K562 (cell line): ENCODE measurements around the gene NKAPL. TPM values are rescaled to one million over a fixed set of nuclear protein-coding genes. Genes with fewer than 3 reads are reported as not detected.
A peak's percentile ranks its signal among the peaks of the same experiment; 100 is the strongest.

ENCODE experiments used
- CHD1 ChIP-seq: fragments of 200-600 bp; sonication (generic); IDR thresholded peaks from one replicate; pipeline ENCODE4 v1.6.1; 2012; ENCODE audit warnings: mild to moderate bottlenecking, moderate library complexity, low read length, inconsistent platforms
- CSDE1 ChIP-seq, 2 experiments: fragments of 450-650 bp; IDR thresholded peaks; 2 replicates each; pipeline ENCODE4 v1.6.1; 2016; ENCODE audit warnings: mild to moderate bottlenecking in 1 of 2
- DPF2 ChIP-seq: fragments of 450-650 bp; IDR thresholded peaks from 2 replicates; pipeline ENCODE4 v1.6.1; 2016
- E2F3 ChIP-seq: fragments of 250-450 bp; sonication (Bioruptor Pico); IDR thresholded peaks from 2 replicates; pipeline ENCODE4 v1.4.0; 2020; ENCODE audit warnings: mild to moderate bottlenecking
- EP300 ChIP-seq: IDR thresholded peaks from 2 replicates; pipeline ENCODE4 v1.6.1; 2012; ENCODE audit warnings: low read length, improper control_type of control experiment
- ETS2 ChIP-seq: IDR thresholded peaks from 2 replicates; pipeline ENCODE4 v1.6.1; 2016; ENCODE audit warnings: borderline replicate concordance, missing genetic modification characterization, mild to moderate bottlenecking, moderate library complexity, missing compliant biosample characterization; ENCODE audit not compliant: poor library complexity, severe bottlenecking
- FOXK1 ChIP-seq: sonication (generic); formaldehyde crosslinking; IDR thresholded peaks from 2 replicates; pipeline ENCODE4 v1.8.0; 2022; ENCODE audit warnings: missing genetic modification reagents, mild to moderate bottlenecking, borderline replicate concordance
- KLF6 ChIP-seq: fragments of 250-450 bp; sonication (Bioruptor Pico); IDR thresholded peaks from 2 replicates; pipeline ENCODE4 v1.4.0; 2020; ENCODE audit warnings: mild to moderate bottlenecking, moderate library complexity, borderline replicate concordance
- NR3C1 ChIP-seq: sonication (generic); formaldehyde crosslinking; IDR thresholded peaks from 2 replicates; pipeline ENCODE4 v1.8.1; 2022; ENCODE audit warnings: missing genetic modification reagents
- NRF1 ChIP-seq, 2 experiments: fragments of 450-650 bp; IDR thresholded peaks in 1 of 2; conservative IDR thresholded peaks in 1 of 2; 2 replicates each; pipeline ENCODE4 v1.6.1; 2014; ENCODE audit warnings: mild to moderate bottlenecking in 2 of 2
- PML ChIP-seq: IDR thresholded peaks from 2 replicates; pipeline ENCODE4 v1.6.1; 2012; ENCODE audit warnings: low read length, inconsistent platforms
- SAP30 ChIP-seq: fragments of 200-600 bp; sonication (generic); IDR thresholded peaks from 2 replicates; pipeline ENCODE4 v1.6.1; 2012; ENCODE audit warnings: borderline replicate concordance, low read depth, mild to moderate bottlenecking, moderate library complexity, low read length, control low read depth, inconsistent platforms; ENCODE audit not compliant: insufficient read depth, poor library complexity, severe bottlenecking
- TAF9B ChIP-seq: fragments of 450-650 bp; IDR thresholded peaks from 2 replicates; pipeline ENCODE4 v1.6.1; 2018; ENCODE audit warnings: mild to moderate bottlenecking; ENCODE audit not compliant: partially characterized antibody
- ZNF311 ChIP-seq: fragments of 250-450 bp; sonication (Bioruptor Pico); IDR thresholded peaks from 2 replicates; pipeline ENCODE4 v1.4.0; 2020; ENCODE audit warnings: mild to moderate bottlenecking, moderate library complexity
- ZNF707 ChIP-seq: fragments of 250-450 bp; sonication (Bioruptor Pico); conservative IDR thresholded peaks from 2 replicates; pipeline ENCODE4 v1.8.0; 2022; ENCODE audit warnings: inconsistent platforms, mild to moderate bottlenecking, moderate library complexity
- ZNF75A ChIP-seq: fragments of 450-650 bp; formaldehyde crosslinking; IDR thresholded peaks from 2 replicates; pipeline ENCODE4 v1.4.0; 2020; ENCODE audit warnings: mild to moderate bottlenecking
- polyA plus RNA-seq, 8 experiments: library from polyadenylated mRNA; depleted of rRNA in 4 of 8; stranded (reverse) in 5 of 8; unstranded in 3 of 8; fragments of >200 nt; fragmentation: Nextera tagmentation in 2 of 8; fragmentation: Illumina TruSeq in 1 of 8; extraction: Ambion mirVana in 2 of 8; extraction: Trizol in 1 of 8; gene quantifications; 2 replicates each; pipeline versions ENCODE4 v1.2.1 to v1.2.3, GENCODE V29; 2011 to 2014; ENCODE audit warnings: inconsistent platforms in 1 of 8, missing spikeins in 1 of 8
- total RNA-seq, 7 experiments: library from RNA; depleted of rRNA in 6 of 7; stranded (reverse); fragments of >200 nt in 6 of 7; fragmentation: Illumina TruSeq in 2 of 7; extraction: Trizol in 2 of 7; gene quantifications; 2 replicates each; pipeline versions ENCODE4 v1.2.1 to v1.2.3, GENCODE V29; 2011 to 2021; ENCODE audit warnings: low replicate concordance in 1 of 7
- TF ChIP-seq, protein P1 (sequence below): fragments of 250-450 bp; sonication (Bioruptor Pico); IDR thresholded peaks from 2 replicates; pipeline ENCODE4 v1.8.0; 2021; ENCODE audit warnings: borderline replicate concordance, mild to moderate bottlenecking, moderate library complexity; ENCODE audit not compliant: poor library complexity, severe bottlenecking
- TF ChIP-seq, protein P2 (sequence below): sonication (generic); formaldehyde crosslinking; IDR thresholded peaks from 2 replicates; pipeline ENCODE4 v1.8.1; 2023; ENCODE audit warnings: mild to moderate bottlenecking, missing genetic modification reagents, moderate library complexity
- TF ChIP-seq, protein P3 (sequence below): fragments of 450-650 bp; formaldehyde crosslinking; IDR thresholded peaks from 2 replicates; pipeline ENCODE4 v1.4.0; 2022; ENCODE audit warnings: mild to moderate bottlenecking, moderate library complexity
- TF ChIP-seq, protein P4 (sequence below): fragments of 450-650 bp; conservative IDR thresholded peaks from 2 replicates; pipeline ENCODE4 v1.6.1; 2016; ENCODE audit warnings: missing genetic modification characterization, low read depth, mild to moderate bottlenecking, missing compliant biosample characterization, moderate library complexity
- TF ChIP-seq, protein P5 (sequence below): sonication (generic); formaldehyde crosslinking; IDR thresholded peaks from 2 replicates; pipeline ENCODE4 v1.8.1; 2022; ENCODE audit warnings: missing genetic modification reagents

Gene NKAPL
- total and polyA plus RNA-seq, 9 of the 15 experiments (the other 6 are each of a cell fraction or from before 2014, with no cell fraction given): not detected

DNA sequence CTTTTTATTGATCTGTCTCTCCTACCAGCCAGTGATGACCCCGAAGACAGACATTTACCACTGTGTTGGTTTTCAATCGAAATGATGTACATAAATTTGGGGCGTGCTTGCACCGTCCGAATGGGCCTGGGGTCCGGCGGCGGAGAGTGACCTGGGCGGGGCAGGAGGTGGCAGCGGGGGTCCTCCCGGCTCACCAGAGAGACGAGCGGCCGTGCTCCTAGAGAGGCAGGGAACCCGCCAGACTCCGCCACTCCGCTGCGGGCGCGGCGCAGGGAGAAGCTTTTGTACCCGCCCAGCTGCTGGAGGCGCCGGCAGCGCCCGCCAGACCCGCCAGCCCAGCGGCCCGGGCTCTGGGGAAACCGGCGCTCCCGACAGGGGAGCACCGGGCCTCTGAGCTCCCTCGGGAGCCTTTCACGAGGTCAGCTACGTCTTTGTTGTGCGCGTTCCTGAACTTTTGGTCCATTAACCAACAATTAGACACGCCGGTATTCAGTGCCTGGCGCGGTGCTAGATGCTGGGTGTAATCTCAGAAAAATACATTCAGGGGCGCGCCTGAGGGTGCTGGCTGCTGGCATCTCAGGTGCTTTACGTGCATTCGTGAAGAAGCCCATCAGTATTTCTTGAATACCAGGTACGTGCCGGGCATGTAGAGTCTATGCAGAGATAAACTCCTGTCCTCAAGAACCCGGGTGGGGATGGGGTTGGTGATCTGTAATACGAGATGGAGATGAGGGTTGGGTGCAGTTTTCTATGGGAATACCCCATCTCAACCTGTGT, 22.4 kb downstream of the NKAPL start, which contains the start of gene PGBD1 (continued):
- TF ChIP-seq, protein P1, sequence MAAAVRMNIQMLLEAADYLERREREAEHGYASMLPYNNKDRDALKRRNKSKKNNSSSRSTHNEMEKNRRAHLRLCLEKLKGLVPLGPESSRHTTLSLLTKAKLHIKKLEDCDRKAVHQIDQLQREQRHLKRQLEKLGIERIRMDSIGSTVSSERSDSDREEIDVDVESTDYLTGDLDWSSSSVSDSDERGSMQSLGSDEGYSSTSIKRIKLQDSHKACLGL (CRISPR knock-in tag): no peak
- TF ChIP-seq, protein P2, sequence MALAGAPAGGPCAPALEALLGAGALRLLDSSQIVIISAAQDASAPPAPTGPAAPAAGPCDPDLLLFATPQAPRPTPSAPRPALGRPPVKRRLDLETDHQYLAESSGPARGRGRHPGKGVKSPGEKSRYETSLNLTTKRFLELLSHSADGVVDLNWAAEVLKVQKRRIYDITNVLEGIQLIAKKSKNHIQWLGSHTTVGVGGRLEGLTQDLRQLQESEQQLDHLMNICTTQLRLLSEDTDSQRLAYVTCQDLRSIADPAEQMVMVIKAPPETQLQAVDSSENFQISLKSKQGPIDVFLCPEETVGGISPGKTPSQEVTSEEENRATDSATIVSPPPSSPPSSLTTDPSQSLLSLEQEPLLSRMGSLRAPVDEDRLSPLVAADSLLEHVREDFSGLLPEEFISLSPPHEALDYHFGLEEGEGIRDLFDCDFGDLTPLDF (CRISPR knock-in tag): no peak
- TF ChIP-seq EP300 (no peak), KLF6 (CRISPR knock-in tag) (no peak), ZNF707 (CRISPR knock-in tag) (no peak), CHD1 (peak; percentile 83), DPF2 (no peak), ETS2 (tag) (no peak), FOXK1 (CRISPR knock-in tag) (no peak), NRF1 (conservative IDR thresholded peaks at IDR 0.05 in 1 of 2, IDR thresholded peaks at IDR 0.05 in 1 of 2) (peak; percentile 77 to 81), ZNF75A (no peak), SAP30 (peak; percentile 62), E2F3 (peak; percentile 45; the same call in 1 of the 2 replicates), TAF9B (peak; percentile 53), NR3C1 (CRISPR knock-in tag) (no peak), ZNF311 (CRISPR knock-in tag) (no peak), CSDE1 (IDR thresholded peaks at IDR 0.05) (no peak), PML (peak; percentile 41; the same call in 1 of the 2 replicates)
- TF ChIP-seq, protein P3, sequence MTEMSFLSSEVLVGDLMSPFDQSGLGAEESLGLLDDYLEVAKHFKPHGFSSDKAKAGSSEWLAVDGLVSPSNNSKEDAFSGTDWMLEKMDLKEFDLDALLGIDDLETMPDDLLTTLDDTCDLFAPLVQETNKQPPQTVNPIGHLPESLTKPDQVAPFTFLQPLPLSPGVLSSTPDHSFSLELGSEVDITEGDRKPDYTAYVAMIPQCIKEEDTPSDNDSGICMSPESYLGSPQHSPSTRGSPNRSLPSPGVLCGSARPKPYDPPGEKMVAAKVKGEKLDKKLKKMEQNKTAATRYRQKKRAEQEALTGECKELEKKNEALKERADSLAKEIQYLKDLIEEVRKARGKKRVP: no peak
- TF ChIP-seq, protein P4, sequence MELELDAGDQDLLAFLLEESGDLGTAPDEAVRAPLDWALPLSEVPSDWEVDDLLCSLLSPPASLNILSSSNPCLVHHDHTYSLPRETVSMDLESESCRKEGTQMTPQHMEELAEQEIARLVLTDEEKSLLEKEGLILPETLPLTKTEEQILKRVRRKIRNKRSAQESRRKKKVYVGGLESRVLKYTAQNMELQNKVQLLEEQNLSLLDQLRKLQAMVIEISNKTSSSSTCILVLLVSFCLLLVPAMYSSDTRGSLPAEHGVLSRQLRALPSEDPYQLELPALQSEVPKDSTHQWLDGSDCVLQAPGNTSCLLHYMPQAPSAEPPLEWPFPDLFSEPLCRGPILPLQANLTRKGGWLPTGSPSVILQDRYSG (tag): no peak
- TF ChIP-seq, protein P5, sequence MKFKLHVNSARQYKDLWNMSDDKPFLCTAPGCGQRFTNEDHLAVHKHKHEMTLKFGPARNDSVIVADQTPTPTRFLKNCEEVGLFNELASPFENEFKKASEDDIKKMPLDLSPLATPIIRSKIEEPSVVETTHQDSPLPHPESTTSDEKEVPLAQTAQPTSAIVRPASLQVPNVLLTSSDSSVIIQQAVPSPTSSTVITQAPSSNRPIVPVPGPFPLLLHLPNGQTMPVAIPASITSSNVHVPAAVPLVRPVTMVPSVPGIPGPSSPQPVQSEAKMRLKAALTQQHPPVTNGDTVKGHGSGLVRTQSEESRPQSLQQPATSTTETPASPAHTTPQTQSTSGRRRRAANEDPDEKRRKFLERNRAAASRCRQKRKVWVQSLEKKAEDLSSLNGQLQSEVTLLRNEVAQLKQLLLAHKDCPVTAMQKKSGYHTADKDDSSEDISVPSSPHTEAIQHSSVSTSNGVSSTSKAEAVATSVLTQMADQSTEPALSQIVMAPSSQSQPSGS (CRISPR knock-in tag): no peak
